GOT3 (cell line): ENCODE results near the gene PIGQ.

ENCODE experiments used
- DNase-seq: peaks from one replicate; lab custom pipeline; 2025; ENCODE audit warnings: mixed read lengths; lab: John Stamatoyannopoulos, UW

PIGQ gene

DNA sequence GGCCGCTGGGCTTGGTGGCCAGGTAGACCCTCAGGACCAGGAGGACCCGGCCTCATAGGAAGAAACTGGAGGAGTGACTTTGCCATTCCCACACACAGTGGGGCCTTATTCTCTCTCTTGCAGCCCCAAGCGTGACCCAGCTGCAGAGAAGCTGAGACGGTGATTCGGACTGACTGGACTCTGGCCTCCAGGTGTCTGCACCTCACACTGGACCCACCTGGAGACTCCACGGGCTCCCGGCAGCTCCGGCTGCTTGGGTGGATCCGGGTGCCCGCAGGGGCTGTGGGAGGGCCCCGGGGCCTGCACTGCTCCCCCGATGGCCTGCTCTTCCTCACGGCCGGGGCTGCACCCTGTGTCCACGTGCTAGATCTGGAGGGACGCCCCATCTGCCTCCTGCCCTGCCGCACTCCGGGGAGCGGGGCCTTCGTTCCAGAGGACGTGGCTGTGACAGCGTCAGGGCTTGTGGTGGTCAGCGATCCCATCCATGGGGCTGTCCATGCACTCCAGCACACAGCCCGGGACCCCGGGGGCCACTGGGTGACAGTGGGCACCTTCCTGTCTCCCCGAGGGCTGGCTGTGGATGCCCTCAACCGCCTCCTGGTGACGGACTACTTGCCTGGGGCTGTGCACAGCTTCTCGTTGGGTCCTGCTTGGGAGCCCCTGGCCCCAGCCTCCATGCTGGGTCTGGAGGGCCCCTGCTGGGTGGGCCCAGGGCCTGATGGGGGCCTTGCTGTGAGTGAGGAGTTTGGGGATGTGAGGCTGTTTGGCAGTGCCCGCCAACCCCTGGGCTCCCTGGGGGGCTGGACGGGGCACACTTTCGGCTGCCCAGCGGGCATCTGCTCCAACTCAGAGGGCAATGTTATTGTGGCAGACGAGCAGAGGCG lies 2.2 kb upstream of the PIGQ start:
- no peak for DNase-seq

DNA sequence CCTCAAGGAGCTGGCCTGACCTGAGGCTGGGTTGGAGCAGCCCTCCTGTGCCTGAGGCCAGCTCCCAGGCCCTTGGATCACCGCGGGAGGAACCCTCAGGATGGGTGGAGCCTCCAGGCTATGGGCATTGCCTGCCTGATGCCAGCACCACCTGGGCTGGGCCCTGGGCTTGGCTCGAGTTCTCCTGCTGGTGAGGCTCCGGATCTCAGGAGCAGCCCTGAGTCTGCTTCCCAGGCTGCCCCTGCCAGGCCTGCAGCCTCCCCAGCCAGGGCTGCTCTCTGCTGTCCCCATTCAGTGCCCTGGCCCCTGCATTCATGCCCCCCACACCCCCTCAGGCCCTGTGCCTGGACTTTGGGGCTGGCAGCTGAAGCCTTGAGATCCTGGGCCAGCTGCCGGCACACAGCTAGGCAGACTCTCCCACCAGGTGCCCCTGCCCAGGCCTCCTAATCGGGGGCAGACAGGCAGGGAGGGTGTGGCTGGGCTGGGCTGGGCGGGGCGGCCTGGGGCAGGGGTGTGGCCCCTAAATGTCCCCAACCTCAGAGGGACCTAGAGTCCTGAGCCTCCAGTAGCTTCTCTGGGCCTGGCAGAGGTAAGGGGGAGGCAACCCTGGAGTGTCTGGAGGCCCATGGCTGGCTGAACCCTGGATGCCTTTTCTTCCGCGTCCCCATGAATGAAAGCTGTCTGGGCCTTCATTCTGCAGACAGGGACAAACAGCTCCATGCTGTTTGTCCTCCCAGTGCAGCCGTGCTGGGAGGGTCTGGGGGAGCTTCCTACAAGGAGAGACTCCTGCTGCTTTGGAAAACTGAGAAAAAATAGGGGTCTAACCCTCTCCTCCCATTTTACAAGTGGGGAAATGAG lies 1.1 kb upstream of the PIGQ start:
- DNase-seq = no peak

DNA sequence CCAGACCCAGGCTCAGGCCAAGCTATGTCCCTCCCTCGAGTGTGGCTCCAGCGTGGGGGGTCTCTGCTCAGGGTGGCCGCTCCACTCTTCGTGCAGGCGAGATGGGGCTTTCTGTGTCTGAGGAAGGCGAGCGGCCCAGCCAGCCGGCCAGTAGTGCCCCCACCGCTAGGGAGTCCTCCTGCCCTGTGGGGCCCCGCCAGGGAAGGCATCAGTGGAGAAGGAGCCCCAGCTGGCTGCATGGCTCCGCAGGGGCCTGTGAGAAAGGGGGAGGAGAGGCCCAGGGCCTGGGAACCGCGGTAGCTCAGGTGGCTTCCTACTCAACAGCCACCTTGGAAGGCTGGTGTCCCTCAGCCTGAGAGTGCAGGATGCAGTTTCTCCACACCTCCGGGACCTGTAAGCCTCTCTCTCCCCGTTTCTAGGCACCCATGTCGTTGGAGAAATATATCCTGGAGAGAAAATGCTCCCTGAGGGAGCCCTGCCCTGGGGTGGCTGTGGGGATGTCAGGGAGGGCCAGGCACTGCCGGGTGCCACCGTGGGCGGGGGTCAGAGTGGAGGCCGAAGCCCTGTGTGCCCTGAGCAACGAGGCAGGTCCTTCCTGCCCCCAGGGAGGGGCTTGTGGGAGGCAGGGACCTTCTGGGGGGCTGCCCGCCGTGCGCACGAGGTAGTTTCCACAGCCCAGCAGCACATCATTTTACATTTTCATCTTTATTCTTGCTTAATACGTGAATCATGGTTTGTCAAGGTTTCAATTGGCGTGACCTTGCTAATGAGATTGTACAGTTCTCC lies 3.3 kb downstream of the PIGQ start:
- DNase-seq = no peak

DNA sequence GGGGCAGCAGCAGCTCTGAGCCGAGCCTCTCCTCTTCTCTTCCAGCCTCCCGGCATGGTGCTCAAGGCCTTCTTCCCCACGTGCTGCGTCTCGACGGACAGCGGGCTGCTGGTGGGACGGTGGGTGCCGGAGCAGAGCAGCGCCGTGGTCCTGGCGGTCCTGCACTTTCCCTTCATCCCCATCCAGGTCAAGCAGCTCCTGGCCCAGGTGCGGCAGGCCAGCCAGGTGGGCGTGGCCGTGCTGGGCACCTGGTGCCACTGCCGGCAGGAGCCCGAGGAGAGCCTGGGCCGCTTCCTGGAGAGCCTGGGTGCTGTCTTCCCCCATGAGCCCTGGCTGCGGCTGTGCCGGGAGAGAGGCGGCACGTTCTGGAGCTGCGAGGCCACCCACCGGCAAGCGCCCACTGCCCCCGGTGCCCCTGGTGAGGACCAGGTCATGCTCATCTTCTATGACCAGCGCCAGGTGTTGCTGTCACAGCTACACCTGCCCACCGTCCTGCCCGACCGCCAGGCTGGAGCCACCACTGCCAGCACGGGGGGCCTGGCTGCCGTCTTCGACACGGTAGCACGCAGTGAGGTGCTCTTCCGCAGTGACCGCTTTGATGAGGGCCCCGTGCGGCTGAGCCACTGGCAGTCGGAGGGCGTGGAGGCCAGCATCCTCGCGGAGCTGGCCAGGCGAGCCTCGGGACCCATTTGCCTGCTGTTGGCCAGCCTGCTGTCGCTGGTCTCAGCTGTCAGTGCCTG lies 4.4 kb downstream of the PIGQ start:
- no peak for DNase-seq

DNA sequence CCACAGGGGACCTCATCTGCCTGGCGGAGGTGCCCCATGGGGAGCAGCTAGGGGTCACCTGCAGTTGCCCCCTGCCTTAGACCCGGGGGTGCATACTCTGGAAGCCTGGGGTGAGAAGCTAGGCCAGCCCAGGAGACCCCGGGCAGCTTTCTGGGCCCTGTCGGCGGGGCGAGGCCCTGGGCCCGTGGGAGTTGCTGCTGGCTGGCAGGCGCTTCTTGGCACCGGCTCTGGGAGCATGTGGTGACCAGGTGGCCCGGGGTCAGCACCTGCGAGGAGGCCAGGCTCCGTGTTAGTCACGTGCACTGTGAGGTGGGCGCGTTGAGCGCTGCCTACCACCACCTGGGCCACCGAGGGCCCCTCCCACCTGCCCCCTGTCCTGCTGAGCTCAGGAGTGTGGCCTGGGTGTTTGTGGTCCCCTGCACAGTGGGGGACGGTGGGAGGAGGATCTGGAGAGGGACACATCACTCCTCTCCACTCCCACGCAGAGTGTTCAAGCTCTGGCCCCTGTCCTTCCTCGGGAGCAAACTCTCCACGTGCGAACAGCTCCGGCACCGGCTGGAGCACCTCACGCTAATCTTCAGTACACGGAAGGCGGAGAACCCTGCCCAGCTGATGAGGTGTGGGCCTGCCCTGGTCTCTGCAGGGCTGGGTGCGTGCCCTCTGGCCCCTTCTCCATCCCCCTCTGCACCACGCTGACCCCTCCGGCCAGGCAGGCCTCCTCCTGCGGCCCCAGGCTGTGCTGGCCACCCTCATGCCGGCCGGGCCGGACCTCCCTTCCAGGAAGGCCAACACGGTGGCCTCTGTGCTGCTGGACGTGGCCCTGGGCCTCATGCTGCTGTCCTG lies 5.8 kb downstream of the PIGQ start:
- DNase-seq = no peak

DNA sequence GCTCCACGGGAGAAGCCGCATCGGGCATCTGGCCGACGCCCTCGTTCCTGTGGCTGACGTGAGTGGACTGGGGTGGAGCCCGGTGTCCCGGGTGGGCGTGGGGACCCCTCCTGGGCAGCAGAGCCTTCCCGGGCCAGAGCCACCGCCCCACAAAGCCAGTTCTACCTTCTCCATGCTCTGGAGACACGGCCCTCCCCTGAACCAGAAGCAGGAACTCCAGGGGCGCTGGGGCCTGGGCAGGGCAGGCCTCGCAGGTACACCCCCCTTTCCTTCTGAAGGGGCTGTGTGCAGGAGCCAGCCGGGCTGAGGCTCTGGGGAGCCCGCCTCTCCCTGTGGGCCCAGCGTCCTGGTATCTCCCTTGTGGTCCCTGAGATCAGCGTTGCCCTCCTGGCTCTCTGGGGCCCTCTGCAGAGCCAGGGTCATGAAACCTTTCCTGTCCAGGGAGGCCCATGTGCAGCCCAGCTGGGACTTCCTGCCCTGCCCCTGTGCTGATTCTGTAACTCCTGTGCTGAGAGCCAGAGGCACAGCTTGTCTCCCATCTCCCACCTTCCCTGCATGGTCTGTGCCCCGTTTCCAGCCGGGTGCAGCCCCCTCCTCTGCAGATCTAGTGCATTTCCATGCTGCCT lies 6.5 kb downstream of the PIGQ start:
- DNase-seq = no peak

DNA sequence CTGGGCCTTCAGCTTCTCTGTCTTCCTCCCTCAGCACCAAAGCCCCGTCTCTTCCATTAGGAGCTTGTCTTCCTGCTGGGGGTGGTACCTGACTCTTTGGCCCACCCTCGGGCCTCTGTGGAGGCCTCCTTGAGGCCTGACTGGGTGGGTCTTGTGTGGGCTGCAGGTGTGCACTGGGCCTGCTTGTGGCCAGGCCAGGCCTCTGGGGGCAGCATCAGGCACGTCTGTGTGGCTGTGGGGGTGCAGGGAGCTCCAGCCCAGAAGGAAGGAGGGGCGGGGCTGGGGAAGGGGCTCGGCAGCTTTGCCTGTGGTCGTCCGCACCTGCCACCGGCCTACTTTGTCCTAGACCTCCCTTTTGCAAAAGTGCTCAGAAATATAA lies 7.0 kb downstream of the PIGQ start:
- DNase-seq = no peak

DNA sequence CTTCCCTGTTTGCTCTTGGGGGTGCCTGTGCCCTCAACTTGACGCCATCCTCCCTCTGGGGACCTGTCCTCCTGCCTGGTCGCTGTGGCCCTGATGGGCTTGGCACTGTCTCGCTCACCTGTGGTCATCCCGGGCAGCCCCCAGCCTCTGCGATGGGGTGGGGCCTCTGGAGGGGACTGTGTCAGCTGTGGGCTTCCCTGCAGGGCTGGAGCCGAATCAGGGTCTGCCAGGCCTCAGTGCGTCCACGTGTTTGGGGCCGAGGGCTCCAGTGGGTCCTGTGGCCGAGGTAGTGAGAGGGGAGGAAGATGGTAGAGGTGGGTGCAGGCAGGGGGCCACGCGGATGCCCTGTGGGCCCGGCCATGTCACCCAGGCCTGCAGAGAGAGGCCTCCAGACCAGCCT lies 8.0 kb downstream of the PIGQ start:
- no peak for DNase-seq

DNA sequence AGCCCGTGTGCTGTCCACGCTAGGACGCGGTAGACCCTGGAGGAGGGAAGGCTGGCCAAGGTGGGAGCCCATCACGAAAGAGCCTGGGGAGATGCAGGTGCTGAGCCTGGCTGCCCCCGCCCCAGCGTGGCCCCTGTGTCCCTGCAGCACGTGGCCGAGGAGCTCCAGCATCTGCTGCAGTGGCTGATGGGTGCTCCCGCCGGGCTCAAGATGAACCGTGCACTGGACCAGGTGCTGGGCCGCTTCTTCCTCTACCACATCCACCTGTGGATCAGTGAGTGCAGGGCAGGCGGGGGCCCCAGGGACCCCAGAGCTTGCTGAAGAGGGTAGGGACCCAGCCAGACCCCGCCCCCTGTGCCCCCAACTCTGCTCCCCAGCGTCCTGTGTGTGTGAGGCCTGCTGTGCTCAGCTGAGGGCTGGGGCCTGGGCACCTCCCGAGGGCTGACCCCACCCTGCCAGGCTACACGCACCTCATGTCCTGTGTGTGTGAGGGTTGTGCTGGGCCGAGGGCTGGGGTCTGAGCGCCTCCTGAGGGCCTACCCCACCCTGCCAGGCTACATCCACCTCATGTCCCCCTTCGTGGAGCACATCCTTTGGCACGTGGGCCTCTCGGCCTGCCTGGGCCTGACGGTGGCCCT lies 8.6 kb downstream of the PIGQ start:
- no peak for DNase-seq

DNA sequence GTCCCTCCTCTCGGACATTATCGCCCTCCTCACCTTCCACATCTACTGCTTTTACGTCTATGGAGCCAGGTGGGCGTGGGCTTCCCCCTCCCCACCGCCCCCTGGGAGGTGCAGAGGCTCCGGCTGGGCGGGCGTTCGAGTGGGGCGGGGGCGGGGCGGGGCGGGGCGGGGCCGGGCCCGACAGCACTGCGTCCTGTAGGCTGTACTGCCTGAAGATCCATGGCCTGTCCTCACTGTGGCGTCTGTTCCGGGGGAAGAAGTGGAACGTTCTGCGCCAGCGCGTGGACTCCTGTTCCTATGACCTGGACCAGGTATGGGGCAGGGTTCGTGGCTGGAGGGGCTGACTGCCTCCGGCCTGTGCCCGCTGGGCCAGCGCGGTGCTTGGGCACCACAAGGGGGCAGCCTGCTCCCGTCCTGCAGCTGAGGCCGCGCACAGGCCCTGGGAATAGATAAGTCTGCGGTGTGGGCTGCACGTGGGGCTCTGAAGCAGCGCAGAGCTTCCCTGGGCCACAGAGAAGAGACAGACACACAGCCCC lies 9.2 kb downstream of the PIGQ start:
- DNase-seq = no peak

DNA sequence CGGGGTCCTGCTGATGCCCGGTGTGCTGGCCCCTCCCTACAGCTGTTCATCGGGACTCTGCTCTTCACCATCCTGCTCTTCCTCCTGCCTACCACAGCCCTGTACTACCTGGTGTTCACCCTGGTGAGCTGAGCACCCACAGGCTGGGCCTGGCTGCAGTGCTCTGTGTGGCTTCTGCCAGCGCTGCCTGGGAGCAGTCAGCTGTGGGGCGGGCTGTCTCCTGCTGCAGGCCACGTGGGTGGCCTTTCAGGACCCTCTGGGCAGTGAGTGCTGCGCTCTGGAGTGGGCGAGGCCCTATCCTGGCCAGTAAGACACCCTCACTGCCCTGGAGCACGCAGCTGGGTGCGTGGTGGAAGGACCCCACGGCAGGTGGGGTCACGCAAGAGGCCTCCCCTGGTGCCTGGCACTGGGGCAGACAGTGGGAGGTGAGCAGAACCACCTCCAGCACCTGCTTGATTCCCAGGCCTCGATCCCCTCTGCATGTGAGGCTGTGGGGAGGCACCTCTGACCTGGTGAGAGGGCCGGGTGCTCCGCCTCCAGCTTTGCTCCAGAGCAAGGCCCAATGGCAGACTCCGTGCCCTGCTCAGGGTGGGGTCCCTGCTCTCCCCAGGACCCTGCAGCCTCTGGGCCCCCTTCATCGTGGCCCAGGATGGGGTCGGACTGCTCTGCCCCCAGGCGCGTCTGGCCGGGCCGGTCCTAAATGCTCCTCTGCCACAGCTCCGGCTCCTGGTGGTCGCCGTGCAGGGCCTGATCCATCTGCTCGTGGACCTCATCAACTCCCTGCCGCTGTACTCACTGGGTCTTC lies 10.6 kb downstream of the PIGQ start:
- DNase-seq = no peak

DNA sequence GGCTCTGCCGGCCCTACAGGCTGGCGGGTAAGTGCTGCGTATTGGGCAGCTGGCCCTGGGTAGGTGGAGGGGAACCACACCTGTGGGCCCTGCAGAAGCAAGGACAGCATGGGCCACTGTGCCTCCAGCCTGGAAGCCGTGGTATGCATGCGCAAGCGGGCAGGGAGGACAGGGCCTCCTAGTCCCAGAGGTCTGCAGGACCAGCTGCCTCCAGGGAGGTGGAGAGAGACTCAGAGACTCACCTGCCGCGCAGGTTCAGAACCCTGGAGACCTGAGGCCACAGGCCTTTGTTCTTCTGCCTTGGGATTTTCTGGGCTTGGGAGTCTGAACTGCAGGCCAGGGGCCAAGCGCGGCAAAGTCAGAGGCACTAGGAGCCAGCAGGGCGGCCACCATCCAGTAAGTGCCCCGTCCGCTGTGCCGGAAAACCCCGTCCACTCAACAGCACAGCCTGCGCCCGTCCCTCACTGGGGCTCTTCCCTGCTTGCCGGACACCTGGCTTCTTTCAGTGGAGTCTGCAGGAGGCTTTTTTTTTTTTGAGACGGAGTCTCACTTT lies 11.3 kb downstream of the PIGQ start:
- no peak for DNase-seq

DNA sequence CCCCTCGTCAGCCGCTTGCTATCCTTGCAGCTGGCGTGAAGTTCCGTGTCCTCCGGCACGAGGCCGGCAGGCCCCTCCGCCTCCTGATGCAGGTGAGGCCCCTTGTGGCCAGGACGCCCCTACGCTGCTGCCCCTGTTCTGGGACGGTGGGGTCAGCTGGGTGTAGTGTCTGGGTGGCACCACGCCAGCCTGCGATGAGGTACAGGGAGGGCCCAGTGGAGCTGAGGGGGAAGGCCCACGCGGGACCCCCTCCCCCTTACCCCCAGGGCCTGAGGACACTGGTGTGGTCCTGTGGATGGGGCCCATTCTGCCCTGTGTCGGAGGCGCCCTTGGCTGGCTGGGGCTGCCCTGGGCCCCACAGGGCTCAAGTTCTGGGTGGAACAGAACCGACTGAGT lies 12.4 kb downstream of the PIGQ start:
- no peak for DNase-seq

DNA sequence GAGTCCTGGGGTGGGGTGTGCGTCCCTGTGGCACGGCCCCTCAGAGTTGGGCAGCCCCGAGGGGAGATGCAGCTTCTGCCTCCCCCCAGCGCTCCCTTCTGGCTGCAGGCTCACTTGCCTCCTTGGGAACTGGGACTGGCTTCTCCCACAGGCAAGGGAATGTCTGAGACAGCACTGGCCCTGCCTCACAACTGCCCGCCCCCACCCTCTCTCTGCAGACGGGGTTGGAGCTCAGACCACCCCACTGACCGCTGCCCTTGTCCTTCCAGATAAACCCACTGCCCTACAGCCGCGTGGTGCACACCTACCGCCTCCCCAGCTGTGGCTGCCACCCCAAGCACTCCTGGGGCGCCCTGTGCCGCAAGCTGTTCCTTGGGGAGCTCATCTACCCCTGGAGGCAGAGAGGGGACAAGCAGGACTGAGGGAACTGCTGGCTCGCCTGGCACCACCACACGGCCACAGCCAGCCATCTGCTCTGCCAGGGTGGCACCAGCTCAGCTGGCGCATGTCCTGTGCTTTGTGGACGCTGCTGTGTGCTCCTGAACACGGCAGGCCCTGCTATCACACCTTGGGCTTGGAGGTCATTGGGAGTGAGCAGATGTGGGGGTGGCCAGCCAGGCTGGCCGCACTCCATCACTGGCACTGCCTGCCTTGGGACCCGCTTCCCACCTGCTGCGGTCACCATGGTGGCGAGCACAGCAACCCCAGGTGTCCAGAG lies 13.0 kb downstream of the PIGQ start:
- no peak for DNase-seq

DNA sequence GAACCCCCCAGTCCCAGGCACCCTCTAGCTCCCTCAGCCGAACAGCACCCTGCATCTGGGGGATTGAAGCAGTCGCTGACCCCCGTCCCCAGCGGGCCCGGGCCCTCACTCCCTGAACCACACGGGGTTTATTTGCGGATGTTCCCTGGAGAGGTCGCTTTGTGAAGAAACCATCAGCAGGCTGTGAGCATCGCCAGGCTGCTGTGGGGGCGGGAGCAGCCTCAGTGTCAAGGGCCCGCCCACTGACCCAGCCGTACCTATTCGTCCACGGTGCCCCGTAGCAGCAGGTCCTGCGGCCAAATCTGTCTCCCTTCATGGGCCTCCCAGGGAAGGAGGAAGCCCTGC lies 13.7 kb downstream of the PIGQ start:
- no peak for DNase-seq

DNA sequence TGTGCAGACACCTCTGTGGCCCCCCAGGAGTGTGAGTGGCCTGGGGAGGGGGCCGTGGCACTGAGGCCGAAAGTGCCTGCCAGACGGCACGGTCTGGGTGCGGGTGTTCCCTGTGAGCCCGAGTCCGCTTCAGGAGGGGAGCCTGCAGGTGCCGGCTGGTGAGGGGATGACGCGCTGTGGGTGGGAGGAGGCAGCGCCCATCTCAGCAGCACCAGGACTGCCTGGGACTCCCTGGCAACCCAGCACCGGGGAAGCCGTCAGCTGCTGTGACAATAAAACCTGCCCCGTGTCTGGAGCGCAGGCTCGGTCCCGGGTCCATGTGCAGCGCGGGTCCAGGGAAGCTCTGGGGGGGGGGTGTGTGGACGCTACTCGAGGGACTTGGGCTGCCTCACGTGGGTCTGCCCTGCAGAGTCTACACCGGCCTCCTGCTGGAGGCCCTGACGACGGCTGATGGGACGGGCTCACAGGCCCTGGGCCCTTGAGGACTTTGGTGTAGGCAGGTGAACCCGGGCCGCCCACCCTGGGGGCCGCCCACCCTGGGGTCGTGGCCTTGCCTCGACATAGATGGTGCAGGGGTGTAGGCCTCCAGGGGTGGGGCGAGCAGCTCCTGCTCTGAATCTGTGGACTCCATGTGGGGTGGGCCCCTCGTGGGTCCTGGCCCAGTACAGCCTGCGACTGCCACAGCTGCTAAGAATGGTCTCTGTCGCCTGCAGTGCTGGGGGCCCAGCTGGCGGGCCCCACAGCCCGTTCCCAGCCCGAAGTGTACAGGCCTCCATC lies 14.2 kb downstream of the PIGQ start:
- DNase-seq = no peak

DNA sequence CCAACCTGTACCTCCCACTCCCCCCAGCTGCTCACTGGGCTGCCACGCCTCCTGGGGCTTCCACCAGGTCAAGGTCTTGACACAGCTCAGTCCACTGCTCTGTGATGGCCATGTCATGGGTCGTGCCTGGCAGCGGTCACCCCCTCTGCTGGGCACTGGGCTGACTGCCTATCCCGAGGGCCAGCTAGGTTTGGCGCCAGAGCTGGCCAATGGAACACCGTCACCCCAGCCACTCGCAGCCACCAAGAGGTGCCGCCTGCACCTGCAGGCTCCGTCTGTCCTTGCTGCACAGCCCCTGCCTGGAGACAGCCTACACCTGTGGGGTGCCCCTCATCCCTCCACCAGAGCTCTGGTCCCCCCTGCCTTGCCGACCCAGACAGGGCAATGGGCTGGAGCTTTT lies 15.6 kb downstream of the PIGQ start:
- DNase-seq = no peak
